Loucy (cell line): ENCODE data around the gene DISP3.

Experiments
- H2AFZ ChIP-seq: fragments of 200-600 bp; sonication (generic); 2 replicates; pipeline ENCODE4 v1.6.0; 2016; ENCODE audit warnings: antibody characterized with exemption, mild to moderate bottlenecking, low read length, moderate library complexity
- H3F3A ChIP-seq: fragments of 200-600 bp; 2 replicates; pipeline ENCODE4 v1.6.0; 2016; ENCODE audit warnings: antibody characterized with exemption, low read depth, mild to moderate bottlenecking
- H3K27me3 ChIP-seq: fragments of 200-600 bp; sonication (generic); 2 replicates; pipeline ENCODE4 v1.6.1; 2014; ENCODE audit warnings: low read length, mild to moderate bottlenecking; ENCODE audit not compliant: insufficient read depth, poor library complexity, severe bottlenecking
- H3K36me3 ChIP-seq: fragments of 200-600 bp; sonication (generic); 2 replicates; pipeline ENCODE4 v1.6.1; 2016; ENCODE audit warnings: low read length; ENCODE audit not compliant: insufficient read depth
- H3K4me1 ChIP-seq: fragments of 200-600 bp; sonication (generic); 2 replicates; pipeline ENCODE4 v1.5.1; 2014; ENCODE audit warnings: low read length, mild to moderate bottlenecking; ENCODE audit not compliant: insufficient read depth, poor library complexity, severe bottlenecking
- H3K4me2 ChIP-seq: fragments of 200-600 bp; sonication (generic); 2 replicates; pipeline ENCODE4 v1.6.0; 2014; ENCODE audit warnings: antibody characterized with exemption, low read length, low read depth, mild to moderate bottlenecking; ENCODE audit not compliant: poor library complexity, severe bottlenecking
- H3K4me3 ChIP-seq: fragments of 200-600 bp; sonication (generic); 2 replicates; pipeline ENCODE4 v1.5.1; 2014; ENCODE audit warnings: low read length, mild to moderate bottlenecking, mixed read lengths; ENCODE audit not compliant: poor library complexity, severe bottlenecking
- H3K79me2 ChIP-seq: fragments of 200-600 bp; sonication (generic); 2 replicates; pipeline ENCODE4 v1.6.1; 2014; ENCODE audit warnings: low read length; ENCODE audit not compliant: insufficient read depth
- H3K9ac ChIP-seq: fragments of 200-600 bp; sonication (generic); 2 replicates; pipeline ENCODE4 v1.6.0; 2014; ENCODE audit warnings: mild to moderate bottlenecking, low read depth, low read length, moderate library complexity; ENCODE audit not compliant: poor library complexity, severe bottlenecking
- H3K9me2 ChIP-seq: fragments of 200-600 bp; sonication (generic); replicated peaks from 2 replicates; pipeline ENCODE4 v1.6.1; 2016; ENCODE audit warnings: low read depth, low read length, mixed read lengths
- H3K9me3 ChIP-seq: fragments of 200-600 bp; sonication (generic); 2 replicates; pipeline ENCODE4 v1.6.1; 2014; ENCODE audit warnings: mild to moderate bottlenecking, antibody characterized with exemption, low read length, low read depth; ENCODE audit not compliant: insufficient read depth
- H4K20me1 ChIP-seq: fragments of 200-600 bp; sonication (generic); 2 replicates; pipeline ENCODE4 v1.6.0; 2014; ENCODE audit warnings: antibody characterized with exemption, low read length, mild to moderate bottlenecking; ENCODE audit not compliant: insufficient read depth, poor library complexity, severe bottlenecking
- CTCF ChIP-seq: fragments of 200-600 bp; sonication (generic); conservative IDR thresholded peaks from 2 replicates; pipeline ENCODE4 v1.5.1; 2014; ENCODE audit warnings: mild to moderate bottlenecking, antibody characterized with exemption, low read length
- EZH2phosphoT487 ChIP-seq: fragments of 200-600 bp; IDR thresholded peaks from 2 replicates; pipeline ENCODE4 v1.6.1; 2018; ENCODE audit warnings: antibody characterized with exemption, mild to moderate bottlenecking, moderate library complexity, borderline replicate concordance

Gene DISP3

GRCh38 chr1:11559591-11559970 is 80.6 kb downstream of the DISP3 start:
- no peak overlapping the region for H3K4me2 ChIP-seq
- H4K20me1 ChIP-seq: no peaks in the 10 kb centered on the region
- no peaks in the 10 kb centered on the region for H3K27me3 ChIP-seq
- H3K79me2 ChIP-seq: no peaks in the 10 kb centered on the region
- no peaks in the 10 kb centered on the region for H3K36me3 ChIP-seq
- TF ChIP-seq EZH2phosphoT487 (no peak), CTCF (no peak)
- no peaks in the 10 kb centered on the region for H3F3A ChIP-seq
- no peaks in the 10 kb centered on the region for H3K9me2 ChIP-seq
- H3K9me3 ChIP-seq: no peaks in the 10 kb centered on the region
- no peak overlapping the region for H3K4me3 ChIP-seq
- no peak overlapping the region for H3K9ac ChIP-seq
- no peaks in the 10 kb centered on the region for H3K4me1 ChIP-seq
- H2AFZ ChIP-seq: no peak overlapping the region

- H3K9me2 ChIP-seq: no peaks in the 10 kb centered on the region
- no peaks in the 10 kb centered on the region for H3K79me2 ChIP-seq
- H2AFZ ChIP-seq: no peak overlapping the region
- H3K9ac ChIP-seq: no peak overlapping the region
- H4K20me1 ChIP-seq: no peaks in the 10 kb centered on the region
- TF ChIP-seq EZH2phosphoT487 (no peak), CTCF (no peak)
- no peaks in the 10 kb centered on the region for H3K4me1 ChIP-seq
- no peaks in the 10 kb centered on the region for H3K9me3 ChIP-seq
- no peaks in the 10 kb centered on the region for H3F3A ChIP-seq
- H3K4me2 ChIP-seq: no peak overlapping the region
- H3K27me3 ChIP-seq: no peaks in the 10 kb centered on the region
- H3K4me3 ChIP-seq: no peak overlapping the region
- no peaks in the 10 kb centered on the region for H3K36me3 ChIP-seq
Measured at GRCh38 chr1:11560061-11560460, 81.1 kb downstream of the DISP3 start.

GRCh38 chr1:11561740-11562139 is 82.8 kb downstream of the DISP3 start:
- TF ChIP-seq EZH2phosphoT487 (no peak), CTCF (no peak)
- no peaks in the 10 kb centered on the region for H4K20me1 ChIP-seq
- H3K9me3 ChIP-seq: no peaks in the 10 kb centered on the region
- no peaks in the 10 kb centered on the region for H3K36me3 ChIP-seq
- no peak overlapping the region for H3K9ac ChIP-seq
- no peaks in the 10 kb centered on the region for H3F3A ChIP-seq
- H3K4me2 ChIP-seq: no peak overlapping the region
- no peaks in the 10 kb centered on the region for H3K4me1 ChIP-seq
- no peak overlapping the region for H2AFZ ChIP-seq
- no peaks in the 10 kb centered on the region for H3K27me3 ChIP-seq
- H3K79me2 ChIP-seq: no peaks in the 10 kb centered on the region
- H3K9me2 ChIP-seq: no peaks in the 10 kb centered on the region
- H3K4me3 ChIP-seq: no peak overlapping the region
